ENCODE results near the gene ZBED3.

Gene ZBED3, protein sequence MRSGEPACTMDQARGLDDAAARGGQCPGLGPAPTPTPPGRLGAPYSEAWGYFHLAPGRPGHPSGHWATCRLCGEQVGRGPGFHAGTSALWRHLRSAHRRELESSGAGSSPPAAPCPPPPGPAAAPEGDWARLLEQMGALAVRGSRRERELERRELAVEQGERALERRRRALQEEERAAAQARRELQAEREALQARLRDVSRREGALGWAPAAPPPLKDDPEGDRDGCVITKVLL

DNA sequence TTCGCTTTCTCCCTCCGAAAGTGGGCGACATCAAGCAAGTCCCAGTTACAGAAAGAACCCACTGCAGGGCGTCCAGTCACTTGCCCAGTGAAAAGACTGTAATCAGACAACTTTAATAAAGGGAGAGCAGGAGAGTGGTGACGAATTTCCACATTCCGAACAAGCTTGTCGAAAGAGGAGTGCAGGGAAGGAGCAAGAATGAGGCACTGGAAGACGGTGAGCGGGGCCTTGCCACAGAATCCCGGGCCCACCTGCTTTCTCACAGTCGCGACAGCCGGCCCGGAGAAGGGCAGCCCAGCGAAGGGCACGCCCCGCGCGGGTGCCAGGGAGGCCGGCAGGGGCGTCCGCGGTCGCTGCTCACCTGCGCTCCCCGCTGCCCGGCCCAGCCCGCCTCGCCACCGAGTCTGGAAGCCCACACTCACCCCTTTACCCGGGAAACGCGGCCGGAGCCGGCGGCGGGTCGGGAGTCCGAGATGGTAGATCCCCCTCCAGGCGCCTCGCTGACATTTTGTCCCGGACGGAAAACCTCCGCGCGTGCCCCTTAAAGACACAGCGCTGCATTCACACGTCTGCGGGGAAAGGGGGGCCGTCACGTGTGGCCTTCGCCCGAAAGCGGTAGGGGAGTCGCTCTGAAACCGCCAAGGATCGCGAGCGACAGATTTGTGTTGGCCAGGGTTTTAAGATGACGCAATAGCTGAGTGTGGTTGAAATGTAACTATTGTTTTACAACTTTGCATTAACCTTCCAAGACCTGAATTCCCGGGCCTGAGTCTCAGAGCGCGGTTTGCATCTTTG lies at the start of gene ZBED3:
TSS of gene ZBED3 (minus strand) at position 597 of the 795 bp plus-strand sequence. CDS start 9,407 bp downstream, outside the sequence.
- TF ChIP-seq, protein P1, sequence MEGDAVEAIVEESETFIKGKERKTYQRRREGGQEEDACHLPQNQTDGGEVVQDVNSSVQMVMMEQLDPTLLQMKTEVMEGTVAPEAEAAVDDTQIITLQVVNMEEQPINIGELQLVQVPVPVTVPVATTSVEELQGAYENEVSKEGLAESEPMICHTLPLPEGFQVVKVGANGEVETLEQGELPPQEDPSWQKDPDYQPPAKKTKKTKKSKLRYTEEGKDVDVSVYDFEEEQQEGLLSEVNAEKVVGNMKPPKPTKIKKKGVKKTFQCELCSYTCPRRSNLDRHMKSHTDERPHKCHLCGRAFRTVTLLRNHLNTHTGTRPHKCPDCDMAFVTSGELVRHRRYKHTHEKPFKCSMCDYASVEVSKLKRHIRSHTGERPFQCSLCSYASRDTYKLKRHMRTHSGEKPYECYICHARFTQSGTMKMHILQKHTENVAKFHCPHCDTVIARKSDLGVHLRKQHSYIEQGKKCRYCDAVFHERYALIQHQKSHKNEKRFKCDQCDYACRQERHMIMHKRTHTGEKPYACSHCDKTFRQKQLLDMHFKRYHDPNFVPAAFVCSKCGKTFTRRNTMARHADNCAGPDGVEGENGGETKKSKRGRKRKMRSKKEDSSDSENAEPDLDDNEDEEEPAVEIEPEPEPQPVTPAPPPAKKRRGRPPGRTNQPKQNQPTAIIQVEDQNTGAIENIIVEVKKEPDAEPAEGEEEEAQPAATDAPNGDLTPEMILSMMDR (IDR thresholded peaks at IDR 0.05; ENCODE audit: insufficient read depth, low read depth, low read length, missing control alignments): no peak
- DNase-seq (ENCODE audit: low read depth): peak; percentile 74
- peak within 1 kb of the TSS; percentile 81 for H3K4me3 ChIP-seq (ENCODE audit: low read depth, low read length)

DNA sequence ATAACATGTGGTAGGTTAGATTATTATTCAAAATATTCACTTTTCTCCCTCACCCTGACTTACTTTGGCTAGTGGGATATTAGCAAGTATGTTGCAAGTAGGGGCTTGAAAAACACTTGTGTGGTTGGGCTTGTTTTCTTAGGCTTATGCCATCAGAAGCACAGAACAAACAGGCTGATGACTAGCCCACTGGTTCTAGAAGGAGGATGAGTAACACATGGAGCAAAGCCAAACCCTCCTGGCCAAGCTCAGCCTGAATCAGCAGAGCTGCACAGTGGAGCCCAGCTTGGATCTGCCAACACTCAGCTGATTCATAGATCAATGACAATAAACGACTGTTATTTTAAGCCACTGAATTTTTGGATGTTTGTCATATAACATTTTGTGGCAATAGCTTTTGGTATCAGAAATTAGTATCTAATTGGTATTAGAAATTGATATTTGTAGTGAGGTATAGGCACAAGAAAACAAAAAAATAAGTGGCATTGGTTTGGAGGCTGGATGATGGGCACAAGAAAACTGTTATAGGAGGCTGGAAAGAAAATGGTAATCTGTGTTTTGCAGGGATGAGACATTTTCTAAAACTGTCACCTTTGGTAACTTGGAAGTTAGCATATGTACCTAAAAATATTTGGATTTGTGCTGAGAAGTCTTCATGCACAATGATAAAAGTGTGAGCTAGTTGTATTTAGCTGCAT lies 46.1 kb upstream of the ZBED3 start:
- no peak overlapping the region for H3K4me3 ChIP-seq (ENCODE audit: low read depth, low read length)
- no peak for DNase-seq (ENCODE audit: low read depth)
- TF ChIP-seq, protein P1 (IDR thresholded peaks at IDR 0.05; ENCODE audit: insufficient read depth, low read depth, low read length, missing control alignments): no peak

DNA sequence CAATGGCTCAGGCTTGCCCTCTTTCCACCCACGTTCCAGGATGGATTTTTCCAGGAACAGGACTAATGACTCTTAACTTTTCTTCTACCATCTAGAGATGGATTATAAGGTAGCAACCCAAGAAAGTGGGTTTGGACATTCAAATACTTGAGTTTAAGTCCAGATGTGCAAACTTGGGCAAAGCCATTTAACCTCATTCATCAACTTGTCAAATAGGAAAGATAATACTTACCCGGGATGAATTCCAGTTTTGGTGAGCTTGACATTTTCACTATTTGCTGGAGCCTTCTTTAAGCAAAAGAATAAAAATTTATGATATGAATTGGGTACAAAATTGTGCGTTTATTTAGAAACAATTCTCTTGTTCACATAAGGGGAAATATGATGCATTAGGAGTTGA lies 44.3 kb upstream of the ZBED3 start:
- no peak overlapping the region for H3K4me3 ChIP-seq (ENCODE audit: low read depth, low read length)
- TF ChIP-seq, protein P1 (IDR thresholded peaks at IDR 0.05; ENCODE audit: insufficient read depth, low read depth, low read length, missing control alignments): no peak
- no peak for DNase-seq (ENCODE audit: low read depth)

DNA sequence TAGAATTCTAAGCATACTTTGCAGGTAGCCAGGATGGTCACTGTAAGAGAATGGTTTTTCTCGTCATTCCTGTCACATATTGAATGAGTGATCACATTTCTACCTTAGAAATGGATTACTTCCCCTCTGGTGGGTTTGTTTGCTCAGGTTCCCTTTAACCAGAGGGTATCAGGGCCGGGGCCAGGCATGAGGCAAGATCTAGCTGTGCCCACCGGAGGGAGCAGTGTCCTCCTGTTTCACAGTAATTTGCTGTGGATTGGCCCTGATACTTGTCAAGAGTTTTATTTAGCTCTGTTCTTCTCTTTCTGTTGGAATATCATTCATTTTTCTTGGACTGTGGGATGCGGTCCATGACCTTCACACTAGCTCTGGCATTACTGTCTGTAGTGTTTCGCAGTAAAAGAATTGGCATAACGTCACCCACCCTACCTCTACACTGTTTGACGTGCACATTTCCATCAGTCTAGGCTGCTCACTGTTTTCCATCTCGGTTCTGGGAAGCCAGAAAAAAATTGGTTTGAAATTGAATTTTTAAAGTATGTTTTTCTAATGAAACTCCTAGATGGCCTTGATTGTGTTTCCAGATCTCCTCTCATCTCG lies 42.4 kb upstream of the ZBED3 start:
- DNase-seq (ENCODE audit: low read depth): peak; percentile 29
- H3K4me3 ChIP-seq (ENCODE audit: low read depth, low read length): no peak overlapping the region
- TF ChIP-seq, protein P1 (IDR thresholded peaks at IDR 0.05; ENCODE audit: insufficient read depth, low read depth, low read length, missing control alignments): peak; percentile 24

DNA sequence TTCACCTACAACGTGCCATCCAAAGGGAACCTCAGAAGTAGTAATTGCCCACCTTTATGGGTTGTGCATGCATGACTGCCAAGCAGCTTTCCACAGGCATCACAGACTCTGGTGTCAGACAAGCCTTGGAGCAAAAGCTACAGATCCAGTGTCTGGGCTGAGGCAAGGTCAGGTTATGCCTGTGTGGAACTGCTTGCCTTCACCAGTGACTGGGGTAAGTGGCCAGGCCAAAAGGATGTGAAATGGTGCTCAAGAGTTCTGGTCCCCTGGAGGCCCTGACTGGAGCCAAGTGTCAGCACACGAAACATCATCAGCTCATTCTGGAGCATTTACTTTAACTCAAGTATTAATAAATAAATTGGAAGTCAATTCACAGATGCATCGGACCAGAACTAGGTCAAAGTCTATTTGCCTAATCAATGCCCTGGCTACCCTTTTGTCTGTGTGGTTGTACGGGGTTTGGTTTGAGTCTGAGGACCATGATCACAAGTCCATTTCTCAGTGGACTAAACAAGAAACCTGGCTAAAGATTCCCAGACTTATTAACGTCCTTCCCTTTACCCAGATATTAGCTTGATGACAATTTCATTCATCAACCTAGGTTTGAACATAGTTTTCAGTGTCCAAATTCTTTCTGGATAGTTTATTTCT lies 41.5 kb upstream of the ZBED3 start:
- no peak for DNase-seq (ENCODE audit: low read depth)
- TF ChIP-seq, protein P1 (IDR thresholded peaks at IDR 0.05; ENCODE audit: insufficient read depth, low read depth, low read length, missing control alignments): no peak
- no peak overlapping the region for H3K4me3 ChIP-seq (ENCODE audit: low read depth, low read length)

DNA sequence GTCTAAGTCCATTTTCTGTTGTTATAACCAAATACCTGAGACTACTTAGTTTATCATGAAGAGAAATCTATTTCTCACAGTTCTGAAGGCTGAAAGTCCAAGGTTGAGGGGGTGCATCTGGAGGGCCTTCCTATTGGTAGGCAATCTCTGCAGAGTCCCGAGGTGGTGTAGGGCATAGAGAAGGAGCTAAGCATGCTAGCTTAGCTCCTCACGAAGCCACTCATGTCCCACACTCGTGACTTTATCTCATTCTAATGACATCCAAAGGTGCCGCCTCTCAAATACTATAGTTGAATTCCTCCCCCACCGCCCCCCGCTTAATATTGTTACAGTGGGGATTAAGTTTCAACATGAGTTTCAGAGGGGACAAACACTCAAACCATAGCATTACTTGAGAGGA lies 36.0 kb upstream of the ZBED3 start:
- TF ChIP-seq, protein P1 (IDR thresholded peaks at IDR 0.05; ENCODE audit: insufficient read depth, low read depth, low read length, missing control alignments): no peak
- no peak overlapping the region for H3K4me3 ChIP-seq (ENCODE audit: low read depth, low read length)
- no peak for DNase-seq (ENCODE audit: low read depth)
